Hematopoietic multipotent progenitor cell treated with erythropoietin and hydrocortisone succinate and interleukin-3 and kit ligand, for 4 days (in vitro differentiated cells): ENCODE data around the gene FAM50A.

Experiments used
- DNase-seq: peaks from one replicate; pipeline ENCODE4 v3.0.0-alpha.2; 2015

The FAM50A gene

GRCh38 chrX:154440623-154441357 lies 3.2 kb upstream of the FAM50A start:
- no peak for DNase-seq

DNA sequence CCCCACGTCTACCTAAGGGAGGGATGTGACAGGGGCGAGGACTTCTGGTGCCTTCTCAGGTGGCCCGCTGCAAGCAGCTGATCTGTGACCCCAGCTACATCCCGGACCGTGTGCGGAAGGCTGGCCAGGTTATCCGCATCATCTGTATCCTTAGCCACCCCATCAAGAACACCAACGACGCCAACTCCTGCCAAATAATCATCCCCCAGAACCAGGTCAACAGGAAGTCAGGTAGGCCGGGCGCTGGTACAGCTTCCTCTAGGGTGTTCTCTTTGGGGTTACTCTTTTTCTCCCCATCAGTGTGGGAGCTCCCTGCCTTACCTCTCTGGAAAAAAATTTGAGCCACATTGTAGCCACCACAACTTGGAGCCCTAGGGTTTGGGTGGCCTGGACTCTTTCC lies 2.4 kb upstream of the FAM50A start:
- DNase-seq = no peak

GRCh38 chrX:154441984-154442707 lies 1.8 kb upstream of the FAM50A start:
- no peak for DNase-seq

DNA sequence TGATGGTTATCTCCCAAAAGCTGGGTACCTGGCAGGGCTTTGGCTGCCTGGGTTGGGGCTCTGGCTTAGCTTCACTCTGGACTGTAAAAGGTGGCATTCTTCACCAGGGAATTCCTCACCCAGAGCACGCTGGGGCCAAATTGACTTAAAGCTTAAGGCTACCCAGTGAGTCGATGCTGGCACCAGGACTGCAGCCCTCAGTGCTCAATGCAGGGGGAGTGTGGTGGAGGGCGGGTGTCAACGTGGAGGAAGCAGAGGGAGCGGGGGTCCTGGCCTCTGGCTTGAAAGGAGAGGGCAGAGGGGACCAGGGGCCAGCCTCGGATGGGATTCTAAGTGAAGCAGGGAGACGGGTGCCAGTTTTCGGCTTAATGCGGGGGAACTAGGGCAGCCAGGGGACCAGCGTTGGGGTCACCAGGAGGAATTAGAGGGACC lies 446 bp upstream of the FAM50A start:
- DNase-seq = no peak

- DNase-seq = no peak
Observed at GRCh38 chrX:154444755-154445246, 860 bp downstream of the FAM50A start.

DNA sequence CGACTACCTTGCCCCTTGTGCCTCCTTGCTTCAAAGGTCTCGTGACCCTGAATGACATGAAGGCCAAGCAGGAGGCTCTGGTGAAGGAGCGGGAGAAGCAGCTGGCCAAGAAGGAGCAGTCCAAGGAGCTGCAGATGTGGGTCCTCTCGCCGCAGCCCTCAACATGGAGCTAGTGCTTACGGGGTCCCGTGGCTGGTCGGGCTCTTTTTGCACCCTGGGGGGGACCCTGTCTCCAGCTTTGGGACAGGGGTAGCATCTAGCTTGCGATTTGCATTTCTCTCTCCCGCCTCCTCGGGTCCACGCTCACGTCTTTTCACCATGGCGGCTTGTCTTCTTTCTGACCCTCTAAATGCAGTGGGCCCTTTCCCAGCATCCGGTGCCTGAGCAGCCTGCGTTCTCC lies 1.8 kb downstream of the FAM50A start:
- no peak for DNase-seq

DNA sequence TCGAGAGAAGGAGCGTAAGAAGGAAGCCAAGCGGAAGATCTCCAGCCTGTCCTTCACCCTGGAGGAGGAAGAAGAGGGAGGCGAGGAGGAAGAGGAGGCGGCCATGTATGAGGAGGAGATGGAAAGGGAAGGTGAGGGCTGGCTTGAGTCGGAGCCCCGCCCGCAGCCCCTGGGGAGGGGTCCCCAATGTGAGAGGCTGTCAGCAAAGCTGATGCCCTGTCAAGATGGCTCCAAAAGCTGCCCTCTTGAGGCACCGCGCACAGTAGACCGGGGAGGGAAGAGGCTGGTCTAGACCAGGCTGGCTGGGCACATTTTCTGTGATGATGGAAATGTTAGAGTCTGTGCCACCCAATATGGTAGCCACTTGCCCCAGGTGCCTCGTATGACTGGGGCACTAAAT lies 2.5 kb downstream of the FAM50A start:
- DNase-seq = no peak

DNA sequence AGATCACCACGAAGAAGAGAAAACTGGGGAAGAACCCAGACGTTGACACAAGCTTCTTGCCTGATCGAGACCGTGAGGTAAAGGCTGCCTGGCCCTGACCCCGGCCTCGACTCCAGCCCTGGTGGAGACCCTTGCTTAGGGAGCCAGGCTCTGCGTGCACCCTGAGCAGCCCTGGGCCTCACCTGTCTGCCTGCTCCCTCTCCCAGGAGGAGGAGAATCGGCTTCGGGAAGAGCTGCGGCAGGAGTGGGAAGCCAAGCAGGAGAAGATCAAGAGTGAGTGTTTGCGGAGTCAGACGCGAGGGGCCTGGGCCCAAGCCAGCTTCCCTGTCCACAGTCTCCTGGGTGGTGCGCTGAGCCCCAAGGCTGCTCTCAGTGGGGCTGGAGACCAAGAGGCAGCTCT lies 4.5 kb downstream of the FAM50A start:
- DNase-seq = no peak

- DNase-seq = no peak
Observed at GRCh38 chrX:154449618-154450017, 5.7 kb downstream of the FAM50A start.

- DNase-seq = no peak
Observed at GRCh38 chrX:154450312-154450711, 6.4 kb downstream of the FAM50A start.

DNA sequence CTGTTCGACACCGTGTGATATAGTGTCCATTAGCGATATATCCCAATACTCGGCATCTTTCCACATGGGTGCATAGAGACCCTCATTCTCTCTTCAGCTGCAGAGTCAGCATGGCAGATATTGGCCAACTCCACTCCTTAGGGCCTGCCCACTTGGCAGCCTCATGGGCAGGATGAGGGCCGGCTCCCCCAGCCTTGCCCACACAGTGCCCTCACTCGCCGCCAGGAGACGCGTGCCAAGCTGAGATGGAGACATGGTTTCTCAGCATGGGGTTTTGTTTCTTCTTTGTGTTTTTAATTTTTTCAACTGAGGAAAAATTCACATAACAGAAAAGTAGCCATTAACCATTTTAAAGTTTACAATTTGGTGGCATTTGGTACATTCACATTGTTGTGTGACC lies 8.9 kb downstream of the FAM50A start:
- DNase-seq = no peak

GRCh38 chrX:154457491-154458115 lies 13.7 kb downstream of the FAM50A start:
- peak; percentile 30 for DNase-seq

- peak; percentile 37 for DNase-seq
Observed at GRCh38 chrX:154458116-154458953, 14.4 kb downstream of the FAM50A start, which contains the start of gene PLXNA3. TSS of gene PLXNA3 (plus strand) at chrX:154458281. CDS start at chrX:154460184, 1,903 bp downstream.

DNA sequence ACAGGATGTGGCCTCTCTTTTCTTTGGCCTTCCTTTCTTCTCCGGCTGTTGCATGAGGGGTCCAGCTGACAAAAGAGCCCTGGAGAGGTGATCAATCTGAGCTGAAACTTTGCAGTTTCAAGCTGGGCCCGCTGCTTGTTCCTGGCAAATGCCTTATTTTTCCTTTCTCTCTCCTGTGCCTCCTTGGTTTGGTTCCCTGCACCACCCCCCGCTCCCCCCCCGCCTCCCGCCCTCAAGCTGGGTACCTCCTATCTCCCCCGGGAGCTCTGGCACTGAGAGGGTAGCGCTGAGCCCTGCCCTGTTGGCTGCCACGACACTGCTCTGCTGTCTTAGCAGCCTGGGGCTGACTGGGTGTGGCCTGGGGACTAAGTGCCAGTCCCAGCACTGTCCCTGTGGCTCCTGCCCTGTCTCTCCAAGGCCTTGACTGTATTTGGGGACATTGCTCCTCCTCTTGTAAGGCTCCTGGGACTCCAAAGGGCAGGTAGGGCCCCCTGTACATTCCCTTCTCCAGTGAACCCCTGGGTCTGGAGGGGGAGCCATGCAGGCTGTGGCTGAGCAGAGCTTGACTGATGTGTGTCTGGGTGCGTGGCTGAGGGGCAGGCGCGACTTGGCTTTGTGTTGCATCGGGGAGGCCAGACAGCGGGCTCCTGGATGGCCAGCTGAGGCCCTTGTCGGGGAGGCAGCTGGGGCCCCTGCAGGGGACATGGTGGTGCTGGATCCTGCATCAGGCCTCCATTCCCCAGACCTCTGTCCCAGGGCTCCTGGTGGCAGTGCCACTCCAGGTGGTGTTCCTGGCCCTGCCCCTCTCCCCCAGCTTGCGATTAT lies 15.2 kb downstream of the FAM50A start:
- DNase-seq = peak; percentile 73

GRCh38 chrX:154459832-154460231 lies 15.9 kb downstream of the FAM50A start:
- DNase-seq = peak; percentile 47

DNA sequence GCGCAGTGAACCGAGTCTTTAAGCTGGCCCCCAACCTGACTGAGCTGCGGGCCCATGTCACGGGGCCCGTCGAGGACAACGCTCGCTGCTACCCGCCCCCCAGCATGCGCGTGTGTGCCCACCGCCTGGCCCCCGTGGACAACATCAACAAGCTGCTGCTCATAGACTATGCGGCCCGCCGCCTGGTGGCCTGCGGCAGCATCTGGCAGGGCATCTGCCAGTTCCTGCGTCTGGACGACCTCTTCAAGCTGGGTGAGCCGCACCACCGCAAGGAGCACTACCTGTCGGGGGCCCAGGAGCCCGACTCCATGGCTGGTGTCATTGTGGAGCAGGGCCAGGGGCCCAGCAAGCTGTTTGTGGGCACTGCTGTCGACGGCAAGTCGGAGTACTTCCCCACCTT lies 16.4 kb downstream of the FAM50A start:
- DNase-seq = no peak

DNA sequence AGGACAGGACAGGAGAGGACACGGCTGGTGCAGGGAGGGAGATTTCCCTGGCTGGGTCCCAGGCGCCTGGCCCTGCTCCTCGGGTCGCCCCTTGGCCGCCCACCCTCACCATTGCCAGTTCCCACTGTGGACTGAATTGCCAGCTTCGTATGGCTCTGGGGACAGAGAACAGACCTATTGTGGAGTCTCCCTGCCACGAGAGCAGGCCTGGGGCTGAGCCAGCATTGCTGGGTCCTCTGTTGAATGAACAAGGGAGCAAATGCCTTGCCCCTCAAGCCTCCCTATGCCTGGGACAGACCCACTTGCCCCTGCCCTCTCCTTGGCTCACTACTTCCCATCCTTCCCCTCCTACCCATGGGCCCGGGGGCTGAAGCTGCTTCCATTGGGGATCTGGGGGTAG lies 18.5 kb downstream of the FAM50A start:
- DNase-seq = no peak

DNA sequence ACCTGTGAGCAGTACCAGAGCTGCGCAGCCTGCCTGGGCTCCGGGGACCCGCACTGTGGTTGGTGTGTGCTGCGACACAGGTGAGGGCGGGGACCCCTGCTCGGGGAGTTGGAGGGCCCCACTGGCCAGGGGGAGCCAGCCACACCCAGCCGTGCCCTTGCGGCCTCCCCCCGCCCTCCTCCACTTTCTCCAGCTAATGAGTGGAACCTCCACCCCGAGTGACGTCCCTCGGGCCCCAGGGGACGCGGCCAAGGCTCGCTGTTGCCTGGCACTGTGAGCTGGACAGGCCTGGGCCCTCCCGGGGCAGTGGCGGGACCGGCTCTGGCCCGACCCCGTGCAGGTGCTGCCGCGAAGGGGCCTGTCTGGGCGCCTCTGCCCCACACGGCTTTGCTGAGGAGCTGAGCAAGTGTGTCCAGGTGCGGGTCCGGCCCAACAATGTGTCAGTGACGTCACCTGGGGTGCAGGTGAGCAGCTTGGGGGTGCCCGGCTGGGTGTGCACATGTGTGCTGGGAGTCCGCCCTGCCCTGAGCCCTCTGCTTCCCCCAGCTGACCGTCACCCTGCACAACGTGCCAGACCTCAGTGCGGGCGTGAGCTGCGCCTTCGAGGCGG lies 19.8 kb downstream of the FAM50A start:
- DNase-seq = no peak

GRCh38 chrX:154464806-154465365 lies 20.9 kb downstream of the FAM50A start:
- no peak for DNase-seq

DNA sequence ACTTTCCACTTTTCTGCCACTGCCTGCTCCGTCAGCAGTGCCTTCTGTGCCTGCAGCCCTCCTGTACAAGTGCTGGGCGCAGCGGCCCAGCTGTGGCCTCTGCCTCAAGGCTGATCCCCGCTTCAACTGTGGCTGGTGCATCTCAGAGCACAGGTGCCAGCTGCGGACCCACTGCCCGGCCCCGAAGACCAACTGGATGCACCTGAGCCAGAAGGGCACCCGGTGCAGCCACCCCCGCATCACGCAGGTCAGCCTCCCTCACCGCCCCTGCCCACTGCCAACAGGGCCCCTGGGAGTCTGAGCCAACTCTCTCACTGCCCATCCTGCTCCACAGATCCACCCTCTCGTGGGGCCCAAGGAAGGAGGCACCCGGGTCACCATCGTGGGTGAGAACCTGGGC lies 21.7 kb downstream of the FAM50A start:
- DNase-seq = no peak

GRCh38 chrX:154466036-154466435 lies 22.1 kb downstream of the FAM50A start:
- no peak for DNase-seq
